ENCODE measurements around the gene PPP1R17.

The PPP1R17 gene

GRCh38 chr7:31687024-31687748 lies at the start of gene PPP1R17:
Gene PPP1R17, plus strand, starts transcription at chr7:31687215. Its CDS starts 5,227 bp downstream, at chr7:31692442.
- Histone ChIP-seq H3K9me3 (ENCODE audit: control insufficient read depth in 2 of 2, low read length in 2 of 2) (no peaks in the 10 kb centered on the region), H3K27ac (ENCODE audit: low read depth in 2 of 2, low read length in 2 of 2) (no peak within 1 kb of the TSS)

DNA sequence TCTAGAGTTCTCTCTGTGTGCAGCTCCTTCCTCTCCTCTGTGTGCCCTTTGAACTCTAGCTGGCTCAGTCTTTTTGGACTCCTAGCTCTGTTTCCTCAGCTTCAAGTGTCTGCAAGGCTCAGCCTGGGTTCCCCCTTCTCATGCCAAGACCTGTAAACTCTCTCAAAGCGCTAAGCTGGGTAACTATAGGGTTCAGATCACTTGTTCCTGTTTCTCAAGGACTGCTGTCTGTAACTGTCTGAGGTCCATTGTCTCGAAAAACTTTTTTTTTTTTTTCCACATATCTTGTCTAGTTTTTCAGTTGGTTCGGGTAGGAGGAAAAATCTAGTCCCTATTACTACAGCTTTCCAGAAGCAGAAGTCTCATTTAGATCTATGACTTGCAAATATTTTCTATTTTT lies 46.6 kb upstream of the PPP1R17 start:
- H3K4me3 ChIP-seq (ENCODE audit: low read length in 2 of 2), result no peak overlapping the region
- H3K4me1 ChIP-seq (ENCODE audit: control insufficient read depth in 2 of 2, insufficient read depth in 2 of 2, low read length in 2 of 2), result no peaks in the 10 kb centered on the region
- H3K9ac ChIP-seq (ENCODE audit: low read depth in 1 of 2, low read length in 2 of 2), result no peak overlapping the region
- H3K9me3 ChIP-seq (ENCODE audit: control insufficient read depth in 2 of 2, low read length in 2 of 2), result no peaks in the 10 kb centered on the region
- no peaks in the 10 kb centered on the region for H3K36me3 ChIP-seq (ENCODE audit: control insufficient read depth in 2 of 2, insufficient read depth in 2 of 2, low read length in 2 of 2)
- H3K27me3 ChIP-seq (ENCODE audit: control insufficient read depth in 2 of 2, insufficient read depth in 2 of 2, low read length in 2 of 2), result no peaks in the 10 kb centered on the region
- H3K27ac ChIP-seq (ENCODE audit: low read depth in 2 of 2, low read length in 2 of 2), result no peak overlapping the region

More at GRCh38 chr7:31687024-31687748, at the start of gene PPP1R17:
- Histone ChIP-seq H3K4me3 (ENCODE audit: low read length in 2 of 2) (no peak within 1 kb of the TSS), H3K9ac (ENCODE audit: low read depth in 1 of 2, low read length in 2 of 2) (no peak within 1 kb of the TSS), H3K4me1 (ENCODE audit: control insufficient read depth in 2 of 2, insufficient read depth in 2 of 2, low read length in 2 of 2) (no peaks in the 10 kb centered on the region), H3K36me3 (ENCODE audit: control insufficient read depth in 2 of 2, insufficient read depth in 2 of 2, low read length in 2 of 2) (no peaks in the 10 kb centered on the region), H3K27me3 (ENCODE audit: control insufficient read depth in 2 of 2, insufficient read depth in 2 of 2, low read length in 2 of 2) (no peaks in the 10 kb centered on the region)

GRCh38 chr7:31642681-31643115 lies 44.3 kb upstream of the PPP1R17 start:
- H3K36me3 ChIP-seq (ENCODE audit: control insufficient read depth in 2 of 2, insufficient read depth in 2 of 2, low read length in 2 of 2), result no peaks in the 10 kb centered on the region
- H3K9ac ChIP-seq (ENCODE audit: low read depth in 1 of 2, low read length in 2 of 2), result no peak overlapping the region
- H3K9me3 ChIP-seq (ENCODE audit: control insufficient read depth in 2 of 2, low read length in 2 of 2), result no peaks in the 10 kb centered on the region
- H3K4me1 ChIP-seq (ENCODE audit: control insufficient read depth in 2 of 2, insufficient read depth in 2 of 2, low read length in 2 of 2), result no peaks in the 10 kb centered on the region
- no peak overlapping the region for H3K27ac ChIP-seq (ENCODE audit: low read depth in 2 of 2, low read length in 2 of 2)
- H3K4me3 ChIP-seq (ENCODE audit: low read length in 2 of 2), result no peak overlapping the region
- no peaks in the 10 kb centered on the region for H3K27me3 ChIP-seq (ENCODE audit: control insufficient read depth in 2 of 2, insufficient read depth in 2 of 2, low read length in 2 of 2)

DNA sequence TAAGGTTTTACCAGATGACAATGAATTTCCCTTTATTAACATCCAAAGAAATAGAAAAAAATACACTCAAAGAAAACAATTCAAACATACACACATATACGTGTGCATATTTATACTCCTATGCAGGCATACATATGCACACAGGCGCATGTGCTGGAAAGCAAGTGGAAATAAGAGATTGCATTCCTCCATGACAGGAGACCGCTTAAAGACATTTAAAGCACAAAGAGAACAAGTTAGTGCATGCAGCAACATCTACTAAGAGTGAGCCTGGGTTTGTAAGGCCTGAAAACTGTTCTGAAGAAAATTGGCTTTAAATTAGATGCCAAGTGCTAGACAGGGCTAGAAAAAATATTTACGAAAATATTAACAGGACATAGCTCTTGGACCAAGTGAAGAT lies 40.1 kb upstream of the PPP1R17 start:
- no peaks in the 10 kb centered on the region for H3K36me3 ChIP-seq (ENCODE audit: control insufficient read depth in 2 of 2, insufficient read depth in 2 of 2, low read length in 2 of 2)
- H3K4me1 ChIP-seq (ENCODE audit: control insufficient read depth in 2 of 2, insufficient read depth in 2 of 2, low read length in 2 of 2), result no peaks in the 10 kb centered on the region
- H3K9me3 ChIP-seq (ENCODE audit: control insufficient read depth in 2 of 2, low read length in 2 of 2), result no peaks in the 10 kb centered on the region
- no peaks in the 10 kb centered on the region for H3K27me3 ChIP-seq (ENCODE audit: control insufficient read depth in 2 of 2, insufficient read depth in 2 of 2, low read length in 2 of 2)
- H3K4me3 ChIP-seq (ENCODE audit: low read length in 2 of 2), result no peak overlapping the region
- no peak overlapping the region for H3K9ac ChIP-seq (ENCODE audit: low read depth in 1 of 2, low read length in 2 of 2)
- no peak overlapping the region for H3K27ac ChIP-seq (ENCODE audit: low read depth in 2 of 2, low read length in 2 of 2)

- Histone ChIP-seq H3K9me3 (ENCODE audit: control insufficient read depth in 2 of 2, low read length in 2 of 2) (no peaks in the 10 kb centered on the region), H3K4me3 (ENCODE audit: low read length in 2 of 2) (no peak overlapping the region), H3K9ac (ENCODE audit: low read depth in 1 of 2, low read length in 2 of 2) (no peak overlapping the region), H3K36me3 (ENCODE audit: control insufficient read depth in 2 of 2, insufficient read depth in 2 of 2, low read length in 2 of 2) (no peaks in the 10 kb centered on the region), H3K4me1 (ENCODE audit: control insufficient read depth in 2 of 2, insufficient read depth in 2 of 2, low read length in 2 of 2) (no peaks in the 10 kb centered on the region), H3K27ac (ENCODE audit: low read depth in 2 of 2, low read length in 2 of 2) (no peak overlapping the region), H3K27me3 (ENCODE audit: control insufficient read depth in 2 of 2, insufficient read depth in 2 of 2, low read length in 2 of 2) (no peaks in the 10 kb centered on the region)
Measured at GRCh38 chr7:31647511-31647910, 39.5 kb upstream of the PPP1R17 start.

DNA sequence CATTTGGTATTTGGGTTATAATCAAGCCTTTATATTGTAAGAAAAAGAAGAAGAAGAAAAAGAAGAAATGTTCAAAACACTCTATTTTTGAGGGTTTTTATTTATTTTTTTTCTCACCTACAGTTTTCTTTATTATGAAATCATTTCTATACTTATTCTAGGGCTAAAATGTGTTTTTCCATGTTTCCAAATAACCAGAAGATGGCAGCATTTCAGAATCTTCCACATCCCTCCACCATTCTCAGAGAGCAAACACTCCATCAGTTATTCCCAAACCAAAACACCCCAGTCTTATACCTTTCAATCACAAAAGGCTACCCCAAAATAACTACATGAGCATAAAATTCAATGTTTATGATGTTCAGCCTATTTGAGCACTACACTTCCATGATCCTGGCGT lies 38.7 kb upstream of the PPP1R17 start:
- Histone ChIP-seq H3K9ac (ENCODE audit: low read depth in 1 of 2, low read length in 2 of 2) (no peak overlapping the region), H3K4me1 (ENCODE audit: control insufficient read depth in 2 of 2, insufficient read depth in 2 of 2, low read length in 2 of 2) (no peaks in the 10 kb centered on the region), H3K27me3 (ENCODE audit: control insufficient read depth in 2 of 2, insufficient read depth in 2 of 2, low read length in 2 of 2) (no peaks in the 10 kb centered on the region), H3K9me3 (ENCODE audit: control insufficient read depth in 2 of 2, low read length in 2 of 2) (no peaks in the 10 kb centered on the region), H3K36me3 (ENCODE audit: control insufficient read depth in 2 of 2, insufficient read depth in 2 of 2, low read length in 2 of 2) (no peaks in the 10 kb centered on the region), H3K27ac (ENCODE audit: low read depth in 2 of 2, low read length in 2 of 2) (no peak overlapping the region), H3K4me3 (ENCODE audit: low read length in 2 of 2) (no peak overlapping the region)

DNA sequence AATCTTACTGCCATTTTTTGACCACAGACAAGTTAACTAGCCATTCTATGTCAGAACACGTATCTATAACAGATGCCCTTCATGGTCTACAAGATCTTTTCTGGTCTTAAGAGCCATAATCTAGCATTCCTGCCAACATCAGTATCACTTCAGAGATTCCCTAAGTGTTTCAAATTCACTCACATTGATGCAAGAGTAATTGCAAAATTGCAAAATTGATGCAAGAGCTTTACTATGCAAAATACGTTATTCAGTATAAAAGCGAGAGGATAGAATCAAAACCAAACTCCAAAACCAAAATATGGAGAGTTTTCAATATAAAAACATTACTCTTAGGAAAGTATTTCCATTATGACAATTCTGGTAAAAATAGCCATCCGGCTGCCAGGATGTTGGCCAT lies 38.1 kb upstream of the PPP1R17 start:
- no peaks in the 10 kb centered on the region for H3K36me3 ChIP-seq (ENCODE audit: control insufficient read depth in 2 of 2, insufficient read depth in 2 of 2, low read length in 2 of 2)
- H3K4me3 ChIP-seq (ENCODE audit: low read length in 2 of 2), result no peak overlapping the region
- H3K27ac ChIP-seq (ENCODE audit: low read depth in 2 of 2, low read length in 2 of 2), result no peak overlapping the region
- H3K9ac ChIP-seq (ENCODE audit: low read depth in 1 of 2, low read length in 2 of 2), result no peak overlapping the region
- H3K4me1 ChIP-seq (ENCODE audit: control insufficient read depth in 2 of 2, insufficient read depth in 2 of 2, low read length in 2 of 2), result no peaks in the 10 kb centered on the region
- no peaks in the 10 kb centered on the region for H3K9me3 ChIP-seq (ENCODE audit: control insufficient read depth in 2 of 2, low read length in 2 of 2)
- H3K27me3 ChIP-seq (ENCODE audit: control insufficient read depth in 2 of 2, insufficient read depth in 2 of 2, low read length in 2 of 2), result no peaks in the 10 kb centered on the region

GRCh38 chr7:31651234-31652062 lies 35.6 kb upstream of the PPP1R17 start:
- Histone ChIP-seq H3K9ac (ENCODE audit: low read depth in 1 of 2, low read length in 2 of 2) (no peak overlapping the region), H3K9me3 (ENCODE audit: control insufficient read depth in 2 of 2, low read length in 2 of 2) (no peaks in the 10 kb centered on the region), H3K27ac (ENCODE audit: low read depth in 2 of 2, low read length in 2 of 2) (no peak overlapping the region), H3K4me3 (ENCODE audit: low read length in 2 of 2) (no peak overlapping the region), H3K27me3 (ENCODE audit: control insufficient read depth in 2 of 2, insufficient read depth in 2 of 2, low read length in 2 of 2) (no peaks in the 10 kb centered on the region), H3K36me3 (ENCODE audit: control insufficient read depth in 2 of 2, insufficient read depth in 2 of 2, low read length in 2 of 2) (no peaks in the 10 kb centered on the region), H3K4me1 (ENCODE audit: control insufficient read depth in 2 of 2, insufficient read depth in 2 of 2, low read length in 2 of 2) (no peaks in the 10 kb centered on the region)

DNA sequence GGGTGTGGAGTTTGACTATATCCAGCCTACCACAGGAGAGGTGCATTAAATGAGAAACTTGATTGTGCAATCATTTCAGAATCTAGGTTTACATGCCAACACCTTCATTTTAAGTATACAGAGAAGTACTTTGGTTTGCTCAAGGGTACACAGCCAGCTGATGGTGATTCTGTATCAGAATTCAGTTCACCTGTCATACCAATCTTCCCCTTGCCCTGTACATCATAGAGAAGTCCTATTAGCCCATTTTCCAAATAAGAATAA lies 35.0 kb upstream of the PPP1R17 start:
- H3K9ac ChIP-seq (ENCODE audit: low read depth in 1 of 2, low read length in 2 of 2), result no peak overlapping the region
- no peak overlapping the region for H3K4me3 ChIP-seq (ENCODE audit: low read length in 2 of 2)
- H3K4me1 ChIP-seq (ENCODE audit: control insufficient read depth in 2 of 2, insufficient read depth in 2 of 2, low read length in 2 of 2), result no peaks in the 10 kb centered on the region
- H3K36me3 ChIP-seq (ENCODE audit: control insufficient read depth in 2 of 2, insufficient read depth in 2 of 2, low read length in 2 of 2), result no peaks in the 10 kb centered on the region
- no peak overlapping the region for H3K27ac ChIP-seq (ENCODE audit: low read depth in 2 of 2, low read length in 2 of 2)
- no peaks in the 10 kb centered on the region for H3K9me3 ChIP-seq (ENCODE audit: control insufficient read depth in 2 of 2, low read length in 2 of 2)
- H3K27me3 ChIP-seq (ENCODE audit: control insufficient read depth in 2 of 2, insufficient read depth in 2 of 2, low read length in 2 of 2), result no peaks in the 10 kb centered on the region

- Histone ChIP-seq H3K4me1 (ENCODE audit: control insufficient read depth in 2 of 2, insufficient read depth in 2 of 2, low read length in 2 of 2) (no peaks in the 10 kb centered on the region), H3K27me3 (ENCODE audit: control insufficient read depth in 2 of 2, insufficient read depth in 2 of 2, low read length in 2 of 2) (peaks cover 0 to 3% of the 10 kb centered on the region in 2 donors), H3K9me3 (ENCODE audit: control insufficient read depth in 2 of 2, low read length in 2 of 2) (no peaks in the 10 kb centered on the region), H3K9ac (ENCODE audit: low read depth in 1 of 2, low read length in 2 of 2) (no peak overlapping the region), H3K4me3 (ENCODE audit: low read length in 2 of 2) (no peak overlapping the region), H3K36me3 (ENCODE audit: control insufficient read depth in 2 of 2, insufficient read depth in 2 of 2, low read length in 2 of 2) (no peaks in the 10 kb centered on the region), H3K27ac (ENCODE audit: low read depth in 2 of 2, low read length in 2 of 2) (no peak overlapping the region)
Measured at GRCh38 chr7:31663072-31663471, 23.9 kb upstream of the PPP1R17 start.

Measured in mucosa of rectum (tissue), 2 donors.